ENCODE measurements around the gene NEURL4.

- TF ChIP-seq CTCF (IDR thresholded peaks at IDR 0.05; ENCODE audit: low read depth, low read length): no peak
- no peak for TF ChIP-seq POLR2A (IDR thresholded peaks at IDR 0.05; ENCODE audit: extremely low read depth, insufficient read length)
- TF ChIP-seq MAX (IDR thresholded peaks at IDR 0.05; ENCODE audit: low read depth, low read length): no peak
- TF ChIP-seq MYC (IDR thresholded peaks at IDR 0.05; ENCODE audit: low read depth, low read length): no peak
Measured at GRCh38 chr17:7290166-7290565, 39.0 kb downstream of the NEURL4 start.

Measured in NB4 (cell line).